Embryonic facial prominence (tissue), 1 donor: ENCODE measurements around the gene TPM2.

Source experiments
- DNase-seq: peaks from one replicate; pipeline ENCODE4 v3.0.0-alpha.2; 2016; ENCODE audit errors: extremely low spot score

TPM2 gene

GRCh38 chr9:35679091-35679490 is 10.6 kb downstream of the TPM2 start:
- no peak for DNase-seq

- DNase-seq: peak; percentile 53
These were observed 13.9 kb downstream of the TPM2 start for GRCh38 chr9:35675732-35676392.

GRCh38 chr9:35675204-35675603 is 14.5 kb downstream of the TPM2 start:
- DNase-seq: no peak

- no peak for DNase-seq
These were observed 15.7 kb downstream of the TPM2 start for GRCh38 chr9:35674025-35674361.

- DNase-seq: no peak
These were observed 16.3 kb downstream of the TPM2 start, which contains the start of gene CA9 for GRCh38 chr9:35673132-35674024. TSS of gene CA9 (plus strand) at chr9:35673928. CDS start at chr9:35673960, 32 bp downstream.

- DNase-seq: no peak
These were observed 20.2 kb downstream of the TPM2 start for GRCh38 chr9:35669331-35670145.

GRCh38 chr9:35667939-35668338 is 21.8 kb downstream of the TPM2 start:
- no peak for DNase-seq

GRCh38 chr9:35666549-35666948 is 23.2 kb downstream of the TPM2 start:
- DNase-seq: no peak

- no peak for DNase-seq
These were observed 23.7 kb downstream of the TPM2 start for GRCh38 chr9:35666045-35666444.

- no peak for DNase-seq
These were observed 24.3 kb downstream of the TPM2 start for GRCh38 chr9:35665471-35665818.

GRCh38 chr9:35664531-35665470 is 24.9 kb downstream of the TPM2 start, which contains the start of gene ARHGEF39:
TSS of gene ARHGEF39 (minus strand) at chr9:35665195. CDS start at chr9:35665169, 26 bp downstream.
- peak; percentile 47 for DNase-seq

- no peak for DNase-seq
These were observed 27.3 kb downstream of the TPM2 start for GRCh38 chr9:35662437-35662836.

GRCh38 chr9:35661756-35662350 is 27.9 kb downstream of the TPM2 start:
- DNase-seq: no peak

- DNase-seq: no peak
These were observed 28.7 kb downstream of the TPM2 start for GRCh38 chr9:35660966-35661415.

- DNase-seq: no peak
These were observed 30.4 kb downstream of the TPM2 start for GRCh38 chr9:35659340-35659739.

GRCh38 chr9:35658968-35659220 is 30.8 kb downstream of the TPM2 start:
- no peak for DNase-seq

- peak; percentile 80 for DNase-seq
These were observed 31.4 kb downstream of the TPM2 start, which contains the start of gene CCDC107 for GRCh38 chr9:35658137-35658967. TSS of gene CCDC107 (plus strand) at chr9:35658292. CDS start at chr9:35658380, 88 bp downstream.

- peak; percentile 98 for DNase-seq
These were observed 32.1 kb downstream of the TPM2 start, which contains the start of gene RMRP for GRCh38 chr9:35657546-35658136. TSS of gene RMRP (minus strand) at chr9:35658019.

- no peak for DNase-seq
These were observed 32.7 kb downstream of the TPM2 start for GRCh38 chr9:35656831-35657545.
